ENCODE data around the gene TRAF4.

DNA sequence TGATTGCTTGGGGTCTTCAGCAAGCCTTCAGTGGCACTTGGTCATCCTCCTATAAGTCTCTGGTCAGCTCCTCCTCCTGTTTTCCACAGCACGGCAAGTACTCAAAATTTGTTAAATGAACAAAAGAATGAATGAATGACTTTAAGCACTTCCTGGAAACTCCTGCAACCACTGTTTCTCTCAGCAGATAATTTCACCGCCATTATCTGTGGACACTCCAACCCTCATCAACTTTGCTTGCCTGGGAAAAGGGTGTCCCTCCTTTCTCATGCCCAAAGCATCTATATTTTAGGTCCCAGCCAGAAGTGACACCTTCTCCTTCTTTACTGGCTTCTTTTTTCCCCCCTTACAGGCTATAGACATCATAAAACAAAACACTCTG lies 36.5 kb upstream of the TRAF4 start:
- TF ChIP-seq, protein P1, sequence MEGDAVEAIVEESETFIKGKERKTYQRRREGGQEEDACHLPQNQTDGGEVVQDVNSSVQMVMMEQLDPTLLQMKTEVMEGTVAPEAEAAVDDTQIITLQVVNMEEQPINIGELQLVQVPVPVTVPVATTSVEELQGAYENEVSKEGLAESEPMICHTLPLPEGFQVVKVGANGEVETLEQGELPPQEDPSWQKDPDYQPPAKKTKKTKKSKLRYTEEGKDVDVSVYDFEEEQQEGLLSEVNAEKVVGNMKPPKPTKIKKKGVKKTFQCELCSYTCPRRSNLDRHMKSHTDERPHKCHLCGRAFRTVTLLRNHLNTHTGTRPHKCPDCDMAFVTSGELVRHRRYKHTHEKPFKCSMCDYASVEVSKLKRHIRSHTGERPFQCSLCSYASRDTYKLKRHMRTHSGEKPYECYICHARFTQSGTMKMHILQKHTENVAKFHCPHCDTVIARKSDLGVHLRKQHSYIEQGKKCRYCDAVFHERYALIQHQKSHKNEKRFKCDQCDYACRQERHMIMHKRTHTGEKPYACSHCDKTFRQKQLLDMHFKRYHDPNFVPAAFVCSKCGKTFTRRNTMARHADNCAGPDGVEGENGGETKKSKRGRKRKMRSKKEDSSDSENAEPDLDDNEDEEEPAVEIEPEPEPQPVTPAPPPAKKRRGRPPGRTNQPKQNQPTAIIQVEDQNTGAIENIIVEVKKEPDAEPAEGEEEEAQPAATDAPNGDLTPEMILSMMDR (IDR thresholded peaks at IDR 0.05; ENCODE audit: low read depth, low read length, missing input control) = no peak
- TF ChIP-seq, protein P2, sequence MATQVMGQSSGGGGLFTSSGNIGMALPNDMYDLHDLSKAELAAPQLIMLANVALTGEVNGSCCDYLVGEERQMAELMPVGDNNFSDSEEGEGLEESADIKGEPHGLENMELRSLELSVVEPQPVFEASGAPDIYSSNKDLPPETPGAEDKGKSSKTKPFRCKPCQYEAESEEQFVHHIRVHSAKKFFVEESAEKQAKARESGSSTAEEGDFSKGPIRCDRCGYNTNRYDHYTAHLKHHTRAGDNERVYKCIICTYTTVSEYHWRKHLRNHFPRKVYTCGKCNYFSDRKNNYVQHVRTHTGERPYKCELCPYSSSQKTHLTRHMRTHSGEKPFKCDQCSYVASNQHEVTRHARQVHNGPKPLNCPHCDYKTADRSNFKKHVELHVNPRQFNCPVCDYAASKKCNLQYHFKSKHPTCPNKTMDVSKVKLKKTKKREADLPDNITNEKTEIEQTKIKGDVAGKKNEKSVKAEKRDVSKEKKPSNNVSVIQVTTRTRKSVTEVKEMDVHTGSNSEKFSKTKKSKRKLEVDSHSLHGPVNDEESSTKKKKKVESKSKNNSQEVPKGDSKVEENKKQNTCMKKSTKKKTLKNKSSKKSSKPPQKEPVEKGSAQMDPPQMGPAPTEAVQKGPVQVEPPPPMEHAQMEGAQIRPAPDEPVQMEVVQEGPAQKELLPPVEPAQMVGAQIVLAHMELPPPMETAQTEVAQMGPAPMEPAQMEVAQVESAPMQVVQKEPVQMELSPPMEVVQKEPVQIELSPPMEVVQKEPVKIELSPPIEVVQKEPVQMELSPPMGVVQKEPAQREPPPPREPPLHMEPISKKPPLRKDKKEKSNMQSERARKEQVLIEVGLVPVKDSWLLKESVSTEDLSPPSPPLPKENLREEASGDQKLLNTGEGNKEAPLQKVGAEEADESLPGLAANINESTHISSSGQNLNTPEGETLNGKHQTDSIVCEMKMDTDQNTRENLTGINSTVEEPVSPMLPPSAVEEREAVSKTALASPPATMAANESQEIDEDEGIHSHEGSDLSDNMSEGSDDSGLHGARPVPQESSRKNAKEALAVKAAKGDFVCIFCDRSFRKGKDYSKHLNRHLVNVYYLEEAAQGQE (IDR thresholded peaks at IDR 0.05) = no peak
- TF ChIP-seq TAF1 (conservative IDR thresholded peaks at IDR 0.05) = no peak
- TF ChIP-seq, protein P3, sequence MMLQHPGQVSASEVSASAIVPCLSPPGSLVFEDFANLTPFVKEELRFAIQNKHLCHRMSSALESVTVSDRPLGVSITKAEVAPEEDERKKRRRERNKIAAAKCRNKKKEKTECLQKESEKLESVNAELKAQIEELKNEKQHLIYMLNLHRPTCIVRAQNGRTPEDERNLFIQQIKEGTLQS (IDR thresholded peaks at IDR 0.05) = no peak
- no peak for TF ChIP-seq GABPA (IDR thresholded peaks at IDR 0.05 in 1 of 2, conservative IDR thresholded peaks at IDR 0.05 in 1 of 2)
- no peak for TF ChIP-seq EGR1 (IDR thresholded peaks at IDR 0.05; ENCODE audit: low read depth in 2 of 2)
- no peak for TF ChIP-seq RAD21 (IDR thresholded peaks at IDR 0.05)
- TF ChIP-seq SP1 (IDR thresholded peaks at IDR 0.05) = no peak
- no peak for TF ChIP-seq FOXA1 (IDR thresholded peaks at IDR 0.05)
- no peak for TF ChIP-seq RXRA (IDR thresholded peaks at IDR 0.05)
- TF ChIP-seq NR2F2 (IDR thresholded peaks at IDR 0.05) = no peak
